Thymus (tissue), 11 donors: ENCODE measurements around the gene RNF13. TPM values are rescaled to one million over a fixed set of nuclear protein-coding genes. Genes with fewer than 3 reads are reported as not detected.
A peak's percentile ranks its signal among the peaks of the same experiment; 100 is the strongest.

Experiments used
- DNase-seq, 9 donors: peaks; one replicate each; pipeline ENCODE4 v3.0.0-alpha.2; 2013; ENCODE audit warnings: low spot score in 9 of 9, low read depth in 6 of 9, missing footprints in 1 of 9
- H3K27ac ChIP-seq, 2 donors: one replicate each; pipeline ENCODE4 v1.5.1; 2013; ENCODE audit warnings: control low read depth in 1 of 2, low read depth in 1 of 2, low read length in 1 of 2, mild to moderate bottlenecking in 1 of 2, moderate library complexity in 1 of 2
- H3K27me3 ChIP-seq, 2 donors: one replicate each; pipeline ENCODE4 v1.5.1; 2013; ENCODE audit warnings: low read length in 1 of 2; ENCODE audit not compliant: control insufficient read depth in 2 of 2, insufficient read depth in 1 of 2
- H3K36me3 ChIP-seq, 2 donors: one replicate each; pipeline ENCODE4 v1.5.1; 2013; ENCODE audit warnings: low read length in 1 of 2, mild to moderate bottlenecking in 1 of 2, moderate library complexity in 1 of 2; ENCODE audit not compliant: control insufficient read depth in 2 of 2, insufficient read depth in 2 of 2
- H3K4me1 ChIP-seq, 2 donors: one replicate each; pipeline ENCODE4 v1.5.1; 2013; ENCODE audit warnings: low read length in 2 of 2; ENCODE audit not compliant: control insufficient read depth in 2 of 2, insufficient read depth in 2 of 2
- H3K4me3 ChIP-seq, 2 donors: one replicate each; pipeline ENCODE4 v1.5.1; 2013; ENCODE audit warnings: low read length in 2 of 2, control low read depth in 1 of 2, mild to moderate bottlenecking in 1 of 2
- H3K9me3 ChIP-seq, 2 donors: one replicate each; pipeline ENCODE4 v1.5.1; 2013; ENCODE audit warnings: low read length in 1 of 2, mild to moderate bottlenecking in 1 of 2; ENCODE audit not compliant: control insufficient read depth in 2 of 2, insufficient read depth in 1 of 2
- WGBS: extraction: QIAGEN DNeasy Blood & Tissue Kit; methylation state at CpG from one replicate; pipeline ENCODE4 v1.1.7; 2013; 5-methylcytosine and 5-hydroxymethylcytosine counted together
- polyA plus RNA-seq: library from polyadenylated mRNA; stranded (reverse); fragments of 200-250 nt; gene quantifications from one replicate; pipeline ENCODE4 v1.2.3, GENCODE V29; 2013
- total RNA-seq: library from RNA; stranded (reverse); fragments of 120-200 nt; gene quantifications from one replicate; pipeline ENCODE4 v1.2.4, GENCODE V29; 2013
- donor health status: healthy.

RNF13 gene
- total and polyA plus RNA-seq, 2 donors: 53.3 to 57.2 TPM

- Histone ChIP-seq H3K27me3 (no peaks in the 10 kb centered on the region), H3K4me3 (no peak overlapping the region), H3K9me3 (no peaks in the 10 kb centered on the region), H3K4me1 (no peaks in the 10 kb centered on the region), H3K36me3 (no peaks in the 10 kb centered on the region), H3K27ac (no peak overlapping the region)
- no peak for DNase-seq
- over 99% methylated on average over 3 of the region's 3 CpGs for WGBS
Observed at GRCh38 chr3:149957361-149958125, 144.5 kb downstream of the RNF13 start.

DNA sequence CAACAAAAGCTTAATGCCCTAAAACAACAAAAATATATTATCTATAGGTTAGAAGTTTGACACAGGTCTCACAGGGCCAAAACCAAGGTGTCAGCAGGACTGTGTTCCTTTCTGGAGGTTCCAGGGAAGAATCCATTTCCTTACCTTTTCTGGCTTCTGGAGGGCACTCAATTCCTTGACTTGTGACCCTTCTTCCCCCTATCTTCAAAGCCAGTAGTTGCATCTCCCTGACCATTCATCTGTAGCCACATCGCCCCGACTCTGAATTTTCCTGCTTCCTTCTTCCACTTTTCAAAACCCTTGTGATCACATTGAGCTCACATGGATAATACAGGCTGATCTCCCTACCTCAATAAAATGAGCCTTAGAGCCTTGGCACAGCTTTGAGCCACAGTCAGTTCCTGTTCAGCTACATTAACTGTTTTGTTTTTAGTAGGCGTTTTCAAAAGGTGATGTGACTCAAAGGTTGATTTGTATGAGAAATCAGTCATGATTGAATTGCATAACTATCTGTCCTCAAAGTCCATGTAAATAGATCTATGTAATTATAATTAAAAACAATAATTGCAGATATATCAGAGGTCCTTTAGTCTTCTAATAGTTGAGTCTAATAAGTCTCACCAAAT lies 145.3 kb downstream of the RNF13 start:
- Histone ChIP-seq H3K36me3 (no peaks in the 10 kb centered on the region), H3K9me3 (no peaks in the 10 kb centered on the region), H3K4me3 (no peak overlapping the region), H3K27ac (no peak overlapping the region), H3K27me3 (no peaks in the 10 kb centered on the region), H3K4me1 (no peaks in the 10 kb centered on the region)
- no peak for DNase-seq
- 95% methylated on average over 3 of the region's 3 CpGs for WGBS

DNA sequence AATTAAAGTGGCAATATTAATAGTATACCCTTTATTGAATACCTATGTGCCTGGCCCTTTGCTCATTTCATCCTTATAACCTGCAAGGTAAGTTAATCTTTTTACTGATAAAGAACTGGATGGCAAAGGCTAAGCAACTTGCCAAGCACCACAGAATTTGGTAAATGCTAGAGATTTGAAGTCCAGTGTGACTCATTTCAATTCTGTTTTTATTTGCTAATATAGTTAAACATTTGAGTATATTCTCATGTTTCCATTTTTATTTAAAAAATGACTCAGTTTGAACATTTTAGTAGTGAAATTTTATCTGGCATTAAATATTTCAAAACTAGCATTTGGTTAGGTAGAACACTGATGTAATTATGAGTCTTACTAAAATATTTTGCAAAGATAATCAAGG lies 146.4 kb downstream of the RNF13 start:
- H3K27me3 ChIP-seq: no peaks in the 10 kb centered on the region
- no peak for DNase-seq
- no peak overlapping the region for H3K27ac ChIP-seq
- H3K4me3 ChIP-seq: no peak overlapping the region
- H3K36me3 ChIP-seq: no peaks in the 10 kb centered on the region
- H3K9me3 ChIP-seq: no peaks in the 10 kb centered on the region
- H3K4me1 ChIP-seq: no peaks in the 10 kb centered on the region

DNA sequence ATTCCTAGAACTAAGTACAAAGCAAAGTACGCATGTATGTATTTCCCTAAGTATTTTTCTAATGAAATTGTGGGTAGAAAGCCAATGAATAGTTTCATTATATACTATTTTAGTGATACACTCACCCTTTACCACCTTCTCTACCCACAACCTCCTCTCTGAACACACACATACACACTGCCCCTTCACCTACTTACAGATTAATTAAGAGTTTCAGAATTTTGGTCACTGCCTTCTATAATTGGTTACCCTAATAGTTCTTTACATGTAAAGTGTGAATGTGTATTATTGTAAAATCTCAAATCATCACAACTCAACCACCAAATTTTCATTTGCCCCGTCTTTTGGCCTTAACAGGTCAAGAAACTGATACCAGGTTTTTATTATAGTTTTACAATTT lies 150.5 kb downstream of the RNF13 start:
- Histone ChIP-seq H3K4me3 (no peak overlapping the region), H3K4me1 (no peaks in the 10 kb centered on the region), H3K9me3 (no peaks in the 10 kb centered on the region), H3K27ac (no peak overlapping the region), H3K27me3 (peaks cover 0 to 3% of the 10 kb centered on the region in 2 donors), H3K36me3 (no peaks in the 10 kb centered on the region)
- WGBS: 76% methylated on average over 2 of the region's 2 CpGs
- no peak for DNase-seq

DNA sequence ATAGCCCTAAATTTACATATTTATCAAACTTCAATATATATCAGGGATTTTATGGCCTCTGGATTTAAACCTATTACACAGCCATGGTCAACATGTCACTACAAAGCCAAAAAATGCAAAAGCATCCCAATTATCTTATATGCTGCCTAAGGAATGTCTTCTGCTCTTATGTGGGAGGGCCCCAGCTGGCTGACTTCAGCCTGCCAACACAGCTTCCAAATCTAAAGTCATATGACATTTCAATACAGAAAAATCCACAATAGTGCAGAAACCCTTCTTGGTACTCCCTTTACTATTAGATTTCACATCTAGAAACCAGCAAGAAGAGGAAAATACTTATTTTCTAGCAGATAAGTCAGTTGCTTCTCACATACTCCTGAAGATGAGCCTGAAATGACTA lies 151.3 kb downstream of the RNF13 start:
- Histone ChIP-seq H3K27ac (no peak overlapping the region), H3K4me3 (no peak overlapping the region), H3K36me3 (no peaks in the 10 kb centered on the region), H3K9me3 (no peaks in the 10 kb centered on the region), H3K27me3 (peaks cover 3 to 6% of the 10 kb centered on the region in 2 donors), H3K4me1 (no peaks in the 10 kb centered on the region)
- DNase-seq: no peak

- no peaks in the 10 kb centered on the region for H3K4me1 ChIP-seq
- DNase-seq: no peak
- no peaks in the 10 kb centered on the region for H3K9me3 ChIP-seq
- no peak overlapping the region for H3K4me3 ChIP-seq
- H3K36me3 ChIP-seq: no peaks in the 10 kb centered on the region
- H3K27me3 ChIP-seq: peaks cover 3 to 16% of the 10 kb centered on the region in 2 donors
- H3K27ac ChIP-seq: no peak overlapping the region
Observed at GRCh38 chr3:149965278-149965677, 152.3 kb downstream of the RNF13 start.

DNA sequence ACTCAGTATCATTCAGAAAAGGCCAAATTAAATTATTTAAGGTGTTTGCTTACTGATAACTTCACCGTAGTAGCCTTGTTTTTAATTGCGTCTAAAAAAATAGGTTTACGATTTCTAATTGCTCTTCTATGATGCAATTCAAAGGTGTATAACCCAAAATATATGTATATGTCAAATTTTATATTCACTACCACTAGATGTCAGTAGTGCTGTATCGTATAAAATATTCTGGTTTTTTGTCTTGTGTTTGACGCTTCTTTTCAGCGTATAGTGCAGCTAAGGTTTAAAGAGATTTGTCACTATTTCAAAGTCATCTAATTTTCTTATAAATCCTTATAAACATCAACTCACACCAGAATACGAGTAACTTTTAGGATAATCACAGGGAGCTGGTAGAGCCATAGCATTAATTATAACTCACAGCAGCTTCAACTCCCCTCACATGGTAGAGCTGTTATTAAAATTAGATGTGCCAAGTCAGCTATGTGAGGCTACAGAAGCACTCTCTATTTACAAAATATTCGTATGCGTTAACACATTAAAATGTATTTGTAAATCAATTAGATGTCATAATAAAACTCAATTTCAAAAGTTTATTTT lies 154.2 kb downstream of the RNF13 start:
- DNase-seq: peak in 7 of 9 donors; percentile 13 to 70 (median 40)
- Histone ChIP-seq H3K4me1 (peaks cover 0 to 7% of the 10 kb centered on the region in 2 donors), H3K9me3 (peaks cover 0 to 3% of the 10 kb centered on the region in 2 donors), H3K4me3 (no peak overlapping the region), H3K27ac (no peak overlapping the region), H3K27me3 (peaks cover 16 to 35% of the 10 kb centered on the region in 2 donors), H3K36me3 (no peaks in the 10 kb centered on the region)
- 45% methylated on average over 9 of the region's 9 CpGs for WGBS

DNA sequence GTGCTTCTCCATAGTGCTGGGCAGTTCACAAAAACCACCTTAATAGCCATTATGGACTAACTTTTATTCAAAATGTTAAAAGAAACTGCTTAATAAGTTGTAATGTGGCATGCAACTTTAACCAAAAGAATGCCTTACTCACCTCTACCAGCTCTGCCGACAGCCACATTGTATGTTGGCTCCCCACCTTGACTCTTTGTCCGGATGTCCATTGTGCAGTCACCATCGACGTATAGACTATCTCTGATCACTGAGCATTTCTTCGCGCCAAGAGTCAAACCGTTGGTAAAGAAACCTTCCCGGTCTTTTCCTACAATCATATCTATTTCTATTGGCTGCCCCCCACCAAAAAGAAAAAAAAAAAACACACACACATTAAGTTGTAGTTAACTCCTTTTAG lies 155.2 kb downstream of the RNF13 start:
- Histone ChIP-seq H3K27ac (no peak overlapping the region), H3K9me3 (peaks cover 0 to 3% of the 10 kb centered on the region in 2 donors), H3K27me3 (peaks cover 19 to 45% of the 10 kb centered on the region in 2 donors), H3K4me3 (no peak overlapping the region), H3K4me1 (peaks cover 0 to 7% of the 10 kb centered on the region in 2 donors), H3K36me3 (no peaks in the 10 kb centered on the region)
- no peak for DNase-seq
- 92% methylated on average over 8 of the region's 8 CpGs for WGBS
